Breast epithelium (tissue), 3 donors: Measurements from ENCODE around the gene MORN1.

ENCODE experiments used
- CTCF ChIP-seq, 3 donors: fragments of 450-650 bp; IDR thresholded peaks; one replicate each; pipeline ENCODE4 v1.5.1; 2016 to 2017; ENCODE audit warnings: antibody characterized with exemption in 3 of 3, mild to moderate bottlenecking in 3 of 3, moderate library complexity in 3 of 3
- POLR2A ChIP-seq: fragments of 450-650 bp; IDR thresholded peaks from one replicate; pipeline ENCODE4 v1.6.1; 2016; ENCODE audit warnings: antibody characterized with exemption, mild to moderate bottlenecking, moderate library complexity
- POLR2AphosphoS5 ChIP-seq, 3 donors: sonication (generic); formaldehyde crosslinking; IDR thresholded peaks; one replicate each; pipeline ENCODE4 v1.6.1; 2017; ENCODE audit warnings: antibody characterized with exemption in 3 of 3

GRCh38 chr1:2396476-2396875, 5.1 kb upstream of the MORN1 start:
- no peak for TF ChIP-seq POLR2A
- no peak for TF ChIP-seq POLR2AphosphoS5 (IDR thresholded peaks at IDR 0.05)
- TF ChIP-seq CTCF (IDR thresholded peaks at IDR 0.05), result no peak
